Measurements from ENCODE around the gene HELZ. TPM values are rescaled to one million over a fixed set of nuclear protein-coding genes. Genes with fewer than 3 reads are reported as not detected.

The HELZ gene
- total RNA-seq, 1 experiment from 2014 or later, result 49.8 TPM

DNA sequence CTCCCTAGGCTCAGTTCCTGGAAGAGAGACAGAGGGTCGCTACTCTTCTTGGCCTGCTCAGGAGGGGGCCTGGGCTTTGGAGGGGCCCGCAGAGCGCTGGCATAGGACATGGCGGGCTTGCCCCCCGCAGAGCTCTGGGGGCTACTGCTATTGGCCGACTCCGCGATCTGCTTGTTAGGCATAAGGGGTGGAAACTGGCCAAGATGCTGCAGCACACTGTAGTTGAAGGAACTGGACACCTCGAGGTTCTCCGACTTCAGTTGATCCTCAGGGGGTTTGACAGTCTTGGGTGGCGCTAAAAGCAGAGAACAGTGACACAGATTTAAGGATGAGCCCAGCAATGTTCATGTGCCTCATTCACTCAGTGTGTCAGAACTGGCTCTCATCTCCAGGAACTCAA lies 166.7 kb downstream of the HELZ start:
- no peaks in the 10 kb centered on the region for H3K4me1 ChIP-seq (ENCODE audit: insufficient read depth, low read length)
- H3T11ph ChIP-seq (ENCODE audit: low read length), result no peak overlapping the region
- no peak overlapping the region for H3K23ac ChIP-seq (ENCODE audit: insufficient read length, low read depth, low read length)
- no peak overlapping the region for H2BK15ac ChIP-seq (ENCODE audit: low read depth, low read length)
- H4K91ac ChIP-seq (ENCODE audit: insufficient read length, low read depth, low read length), result no peak overlapping the region
- no peak overlapping the region for H3K27ac Mint-ChIP-seq
- no peaks in the 10 kb centered on the region for H3K4me1 Mint-ChIP-seq
- H3K18ac ChIP-seq (ENCODE audit: insufficient read length, low read depth, low read length), result no peak overlapping the region
- H2BK120ac ChIP-seq (ENCODE audit: low read depth, low read length, poor library complexity, severe bottlenecking), result no peak overlapping the region
- H3K27ac ChIP-seq (ENCODE audit: insufficient read length, low read depth, low read length), result no peak overlapping the region
- no peaks in the 10 kb centered on the region for H3K79me2 ChIP-seq (ENCODE audit: insufficient read depth, low read length)
- TF ChIP-seq, protein P1, sequence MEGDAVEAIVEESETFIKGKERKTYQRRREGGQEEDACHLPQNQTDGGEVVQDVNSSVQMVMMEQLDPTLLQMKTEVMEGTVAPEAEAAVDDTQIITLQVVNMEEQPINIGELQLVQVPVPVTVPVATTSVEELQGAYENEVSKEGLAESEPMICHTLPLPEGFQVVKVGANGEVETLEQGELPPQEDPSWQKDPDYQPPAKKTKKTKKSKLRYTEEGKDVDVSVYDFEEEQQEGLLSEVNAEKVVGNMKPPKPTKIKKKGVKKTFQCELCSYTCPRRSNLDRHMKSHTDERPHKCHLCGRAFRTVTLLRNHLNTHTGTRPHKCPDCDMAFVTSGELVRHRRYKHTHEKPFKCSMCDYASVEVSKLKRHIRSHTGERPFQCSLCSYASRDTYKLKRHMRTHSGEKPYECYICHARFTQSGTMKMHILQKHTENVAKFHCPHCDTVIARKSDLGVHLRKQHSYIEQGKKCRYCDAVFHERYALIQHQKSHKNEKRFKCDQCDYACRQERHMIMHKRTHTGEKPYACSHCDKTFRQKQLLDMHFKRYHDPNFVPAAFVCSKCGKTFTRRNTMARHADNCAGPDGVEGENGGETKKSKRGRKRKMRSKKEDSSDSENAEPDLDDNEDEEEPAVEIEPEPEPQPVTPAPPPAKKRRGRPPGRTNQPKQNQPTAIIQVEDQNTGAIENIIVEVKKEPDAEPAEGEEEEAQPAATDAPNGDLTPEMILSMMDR (conservative IDR thresholded peaks at IDR 0.05), result no peak
- H3K27me3 Mint-ChIP-seq (ENCODE audit: low read depth), result no peaks in the 10 kb centered on the region
- H3K9ac ChIP-seq (ENCODE audit: extremely low read depth, insufficient read length, low read length), result no peak overlapping the region
- H3K14ac ChIP-seq (ENCODE audit: insufficient read depth, low read length), result no peak overlapping the region
- H3K36me3 Mint-ChIP-seq (ENCODE audit: insufficient read depth in 1 of 3, low read depth in 3 of 3), result peaks cover 0 to 4% (median 3%) of the 10 kb centered on the region in 3 experiments; a peak in 3 of 7 replicates
- no peak overlapping the region for H2BK20ac ChIP-seq (ENCODE audit: low read depth, low read length, poor library complexity, severe bottlenecking)
- H3K9me3 Mint-ChIP-seq, result no peaks in the 10 kb centered on the region
- WGBS (ENCODE audit: extremely low coverage, insufficient read length, low lambda C conversion rate), result no CpG with 5 or more reads among the region's 11 CpGs
- H3K4me3 Mint-ChIP-seq, result no peak overlapping the region
- H4K8ac ChIP-seq (replicated peaks; ENCODE audit: insufficient read length, low read depth, low read length), result no peak overlapping the region
- no peaks in the 10 kb centered on the region for H3K79me1 ChIP-seq (ENCODE audit: insufficient read depth, low read depth, low read length, poor library complexity, severe bottlenecking)
- H3K23me2 ChIP-seq (ENCODE audit: insufficient read length, low read depth, low read length, poor library complexity, severe bottlenecking), result no peaks in the 10 kb centered on the region
- DNase-seq, result no peak
- H2AK5ac ChIP-seq (ENCODE audit: insufficient read length, low read length), result no peak overlapping the region
- H3K27me3 ChIP-seq (ENCODE audit: insufficient read depth, low read length), result no peaks in the 10 kb centered on the region
- no peaks in the 10 kb centered on the region for H3K9me3 ChIP-seq (ENCODE audit: control insufficient read depth, low read depth, low read length)
- H2AFZ ChIP-seq (ENCODE audit: low read length), result no peak overlapping the region
- no peaks in the 10 kb centered on the region for H4K20me1 ChIP-seq (ENCODE audit: control insufficient read depth, insufficient read depth, insufficient read length)
- no peak overlapping the region for H2BK5ac ChIP-seq (ENCODE audit: insufficient read length, low read length)
- H3K4ac ChIP-seq (ENCODE audit: low read depth, low read length), result no peak overlapping the region
- H2BK12ac ChIP-seq (ENCODE audit: insufficient read length, low read depth, low read length), result no peak overlapping the region
- H3K56ac ChIP-seq (ENCODE audit: insufficient read length, low read depth, low read length), result no peak overlapping the region
- no peak overlapping the region for H3K4me2 ChIP-seq (ENCODE audit: insufficient read depth, insufficient read length, low read length)
- no peak overlapping the region for H4K5ac ChIP-seq (ENCODE audit: insufficient read length, low read depth, low read length)

All from H9 (cell line).